ENCODE data around the gene PLXNA2. TPM values are rescaled to one million over a fixed set of nuclear protein-coding genes. Genes with fewer than 3 reads are reported as not detected.

The PLXNA2 gene
- total RNA-seq, 1 donor from 2014 or later, result 1.7 TPM

DNA sequence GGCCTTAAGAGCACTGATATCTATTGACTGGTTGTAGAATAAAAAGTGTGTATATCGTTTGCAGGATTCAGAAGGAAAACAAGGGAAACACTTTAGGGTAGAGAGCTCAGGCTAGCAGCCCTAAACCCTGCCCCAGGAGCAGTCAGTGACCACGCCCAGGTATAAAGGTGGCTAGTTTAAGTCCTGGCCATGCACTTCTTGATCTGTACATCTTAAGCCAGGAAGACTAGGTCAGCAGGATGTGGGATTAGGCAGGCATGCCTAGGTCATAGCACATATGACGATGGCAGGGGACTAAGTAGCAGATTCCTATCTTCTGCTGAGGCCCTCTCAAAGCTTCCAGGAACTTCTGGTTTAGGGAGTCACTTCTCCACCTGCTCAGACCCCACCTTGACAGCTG lies 175.3 kb downstream of the PLXNA2 start:
- no peaks in the 10 kb centered on the region for H3K9me3 ChIP-seq (ENCODE audit: low read depth)
- DNase-seq (ENCODE audit: low spot score), result no peak
- no peak overlapping the region for H3K4me3 ChIP-seq
- peaks cover 52% of the 10 kb centered on the region for H3K4me1 Mint-ChIP-seq
- H3K9me3 Mint-ChIP-seq, result no peaks in the 10 kb centered on the region
- peaks cover 10% of the 10 kb centered on the region for H3K36me3 Mint-ChIP-seq
- H3K9ac ChIP-seq, result no peak overlapping the region
- H3F3A ChIP-seq (ENCODE audit: low read depth), result no peaks in the 10 kb centered on the region
- H3K27ac Mint-ChIP-seq, result peak overlapping the region; percentile 22
- no peak overlapping the region for H2AFZ ChIP-seq (replicated peaks)
- no peaks in the 10 kb centered on the region for H4K20me1 ChIP-seq (ENCODE audit: low read depth)
- no peak overlapping the region for H3K27ac ChIP-seq
- no peaks in the 10 kb centered on the region for H3K36me3 ChIP-seq
- no peak overlapping the region for H3K4me3 Mint-ChIP-seq
- no peaks in the 10 kb centered on the region for H3K79me2 ChIP-seq (ENCODE audit: low read depth)
- H3K4me2 ChIP-seq, result no peak overlapping the region
- no peaks in the 10 kb centered on the region for H3K27me3 ChIP-seq
- peaks cover 22% of the 10 kb centered on the region for H3K4me1 ChIP-seq
- peaks cover 12% of the 10 kb centered on the region for H3K27me3 Mint-ChIP-seq (ENCODE audit: insufficient read depth, low read depth)
- TF ChIP-seq EZH2 (IDR thresholded peaks at IDR 0.05) (no peak), EZH2phosphoT487 (IDR thresholded peaks at IDR 0.05) (no peak)
- TF ChIP-seq, protein P1, sequence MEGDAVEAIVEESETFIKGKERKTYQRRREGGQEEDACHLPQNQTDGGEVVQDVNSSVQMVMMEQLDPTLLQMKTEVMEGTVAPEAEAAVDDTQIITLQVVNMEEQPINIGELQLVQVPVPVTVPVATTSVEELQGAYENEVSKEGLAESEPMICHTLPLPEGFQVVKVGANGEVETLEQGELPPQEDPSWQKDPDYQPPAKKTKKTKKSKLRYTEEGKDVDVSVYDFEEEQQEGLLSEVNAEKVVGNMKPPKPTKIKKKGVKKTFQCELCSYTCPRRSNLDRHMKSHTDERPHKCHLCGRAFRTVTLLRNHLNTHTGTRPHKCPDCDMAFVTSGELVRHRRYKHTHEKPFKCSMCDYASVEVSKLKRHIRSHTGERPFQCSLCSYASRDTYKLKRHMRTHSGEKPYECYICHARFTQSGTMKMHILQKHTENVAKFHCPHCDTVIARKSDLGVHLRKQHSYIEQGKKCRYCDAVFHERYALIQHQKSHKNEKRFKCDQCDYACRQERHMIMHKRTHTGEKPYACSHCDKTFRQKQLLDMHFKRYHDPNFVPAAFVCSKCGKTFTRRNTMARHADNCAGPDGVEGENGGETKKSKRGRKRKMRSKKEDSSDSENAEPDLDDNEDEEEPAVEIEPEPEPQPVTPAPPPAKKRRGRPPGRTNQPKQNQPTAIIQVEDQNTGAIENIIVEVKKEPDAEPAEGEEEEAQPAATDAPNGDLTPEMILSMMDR (IDR thresholded peaks at IDR 0.05), result no peak

DNA sequence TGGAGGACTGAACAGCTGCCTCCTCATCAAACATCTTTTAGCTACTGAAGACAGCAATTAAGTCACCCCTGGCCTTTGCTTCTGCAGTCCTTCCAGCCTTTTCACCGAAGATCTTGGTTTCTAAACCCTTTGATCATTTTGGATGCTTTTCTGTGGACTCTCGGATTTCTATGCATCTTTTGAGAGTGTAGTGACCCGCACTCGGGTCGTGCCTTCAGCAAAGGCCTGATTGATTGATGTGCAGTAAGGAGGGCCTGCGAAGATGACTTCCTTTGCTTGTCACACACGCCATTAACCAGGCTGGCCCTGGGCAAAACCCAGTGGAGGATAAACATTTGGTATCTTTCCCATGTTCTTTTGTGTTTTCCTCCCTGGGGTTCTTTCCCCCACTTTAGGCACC lies 175.8 kb downstream of the PLXNA2 start:
- Mint-ChIP-seq H3K4me3 (no peak overlapping the region), H3K27ac (peak overlapping the region; percentile 22), H3K9me3 (no peaks in the 10 kb centered on the region), H3K4me1 (peaks cover 52% of the 10 kb centered on the region), H3K36me3 (peaks cover 9% of the 10 kb centered on the region), H3K27me3 (ENCODE audit: insufficient read depth, low read depth) (peaks cover 12% of the 10 kb centered on the region)
- TF ChIP-seq, protein P1 (IDR thresholded peaks at IDR 0.05), result no peak
- TF ChIP-seq EZH2 (IDR thresholded peaks at IDR 0.05) (no peak), EZH2phosphoT487 (IDR thresholded peaks at IDR 0.05) (no peak)
- no peaks in the 10 kb centered on the region for H3K36me3 ChIP-seq
- no peaks in the 10 kb centered on the region for H3K27me3 ChIP-seq
- H3K79me2 ChIP-seq (ENCODE audit: low read depth), result no peaks in the 10 kb centered on the region
- H3K9ac ChIP-seq, result no peak overlapping the region
- peaks cover 22% of the 10 kb centered on the region for H3K4me1 ChIP-seq
- H3F3A ChIP-seq (ENCODE audit: low read depth), result no peaks in the 10 kb centered on the region
- H2AFZ ChIP-seq (replicated peaks), result no peak overlapping the region
- H3K27ac ChIP-seq, result no peak overlapping the region
- no peak overlapping the region for H3K4me3 ChIP-seq
- H3K9me3 ChIP-seq (ENCODE audit: low read depth), result no peaks in the 10 kb centered on the region
- no peaks in the 10 kb centered on the region for H4K20me1 ChIP-seq (ENCODE audit: low read depth)
- H3K4me2 ChIP-seq, result no peak overlapping the region
- DNase-seq (ENCODE audit: low spot score), result no peak

DNA sequence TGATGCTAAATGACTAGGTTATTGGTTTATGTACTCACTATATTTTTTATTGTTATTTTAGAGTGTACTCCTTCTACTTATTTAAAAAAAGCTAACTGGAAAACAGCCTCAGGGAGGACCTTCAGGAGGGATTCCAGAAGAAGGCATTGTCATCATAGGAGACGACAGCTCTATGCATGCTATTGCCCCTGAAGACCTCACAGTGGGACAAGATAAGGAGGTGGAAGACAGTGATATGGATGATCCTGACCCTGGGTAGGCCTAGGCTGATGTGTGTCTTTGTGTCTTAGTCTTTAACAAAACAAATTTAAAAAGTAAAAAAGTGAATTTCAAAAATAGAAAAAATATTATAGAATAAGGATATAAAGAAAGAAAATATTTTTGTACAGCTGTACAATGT lies 177.6 kb downstream of the PLXNA2 start:
- no peak for DNase-seq (ENCODE audit: low spot score)
- Histone ChIP-seq H3F3A (ENCODE audit: low read depth) (no peaks in the 10 kb centered on the region), H4K20me1 (ENCODE audit: low read depth) (no peaks in the 10 kb centered on the region), H3K4me2 (no peak overlapping the region), H3K27ac (no peak overlapping the region), H2AFZ (replicated peaks) (no peak overlapping the region), H3K79me2 (ENCODE audit: low read depth) (no peaks in the 10 kb centered on the region), H3K4me3 (no peak overlapping the region), H3K4me1 (peaks cover 17% of the 10 kb centered on the region), H3K27me3 (no peaks in the 10 kb centered on the region), H3K36me3 (no peaks in the 10 kb centered on the region), H3K9me3 (ENCODE audit: low read depth) (no peaks in the 10 kb centered on the region), H3K9ac (no peak overlapping the region)
- H3K9me3 Mint-ChIP-seq, result no peaks in the 10 kb centered on the region
- H3K4me1 Mint-ChIP-seq, result peaks cover 39% of the 10 kb centered on the region
- H3K27ac Mint-ChIP-seq, result no peak overlapping the region
- peaks cover 12% of the 10 kb centered on the region for H3K27me3 Mint-ChIP-seq (ENCODE audit: insufficient read depth, low read depth)
- TF ChIP-seq, protein P1 (IDR thresholded peaks at IDR 0.05), result no peak
- TF ChIP-seq EZH2 (IDR thresholded peaks at IDR 0.05) (no peak), EZH2phosphoT487 (IDR thresholded peaks at IDR 0.05) (no peak)
- H3K36me3 Mint-ChIP-seq, result peaks cover 9% of the 10 kb centered on the region
- H3K4me3 Mint-ChIP-seq, result no peak overlapping the region
